SW 1271 (cell line): Measurements from ENCODE around the gene SELENOS.

Experiments used
- DNase-seq, 2 experiments: peaks; one replicate each; lab custom pipeline; 2025; lab: John Stamatoyannopoulos, UW

SELENOS gene, protein sequence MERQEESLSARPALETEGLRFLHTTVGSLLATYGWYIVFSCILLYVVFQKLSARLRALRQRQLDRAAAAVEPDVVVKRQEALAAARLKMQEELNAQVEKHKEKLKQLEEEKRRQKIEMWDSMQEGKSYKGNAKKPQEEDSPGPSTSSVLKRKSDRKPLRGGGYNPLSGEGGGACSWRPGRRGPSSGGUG

DNA sequence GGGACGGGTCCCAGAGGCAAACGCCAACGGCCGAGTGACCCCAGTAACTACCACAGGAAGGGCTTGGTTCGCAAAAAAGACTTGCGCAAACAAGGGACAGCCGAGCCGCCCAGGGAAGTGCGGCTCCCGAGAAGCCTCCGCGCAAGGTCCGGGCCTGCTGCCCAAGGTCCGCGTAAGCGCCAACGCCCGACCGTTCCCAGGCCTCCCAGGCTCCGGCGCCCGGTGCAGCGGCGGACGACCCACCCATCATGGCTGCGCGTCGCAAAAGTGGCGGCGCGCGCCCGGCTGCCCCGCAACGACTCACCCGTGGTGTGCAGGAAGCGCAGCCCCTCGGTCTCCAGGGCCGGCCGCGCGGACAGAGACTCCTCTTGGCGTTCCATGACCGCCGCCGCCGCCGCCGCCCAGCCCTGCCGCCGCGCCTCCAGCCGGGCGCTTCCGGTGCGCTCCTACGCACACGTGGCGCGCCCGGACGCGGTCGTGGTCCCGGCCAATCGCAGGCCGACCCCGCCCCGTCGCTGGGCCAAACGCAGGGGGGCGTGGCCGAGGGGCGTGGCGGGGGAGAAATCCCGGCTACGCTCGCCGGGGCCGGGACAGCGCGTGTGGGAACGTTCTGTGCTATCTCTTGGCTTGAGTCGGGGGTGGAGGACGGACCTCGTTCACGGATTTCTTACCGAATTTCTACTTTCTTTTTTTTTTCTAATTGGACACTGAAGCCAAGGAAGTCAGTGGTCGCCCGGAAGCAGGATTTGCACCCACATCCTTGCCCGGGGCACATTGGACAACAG is at the start of gene SELENOS:
Gene SELENOS, minus strand, starts transcription at position 448 of the 785 bp plus-strand sequence. Its CDS starts 68 bp downstream, at position 380.
- peak; percentile 55 to 87 for DNase-seq

DNA sequence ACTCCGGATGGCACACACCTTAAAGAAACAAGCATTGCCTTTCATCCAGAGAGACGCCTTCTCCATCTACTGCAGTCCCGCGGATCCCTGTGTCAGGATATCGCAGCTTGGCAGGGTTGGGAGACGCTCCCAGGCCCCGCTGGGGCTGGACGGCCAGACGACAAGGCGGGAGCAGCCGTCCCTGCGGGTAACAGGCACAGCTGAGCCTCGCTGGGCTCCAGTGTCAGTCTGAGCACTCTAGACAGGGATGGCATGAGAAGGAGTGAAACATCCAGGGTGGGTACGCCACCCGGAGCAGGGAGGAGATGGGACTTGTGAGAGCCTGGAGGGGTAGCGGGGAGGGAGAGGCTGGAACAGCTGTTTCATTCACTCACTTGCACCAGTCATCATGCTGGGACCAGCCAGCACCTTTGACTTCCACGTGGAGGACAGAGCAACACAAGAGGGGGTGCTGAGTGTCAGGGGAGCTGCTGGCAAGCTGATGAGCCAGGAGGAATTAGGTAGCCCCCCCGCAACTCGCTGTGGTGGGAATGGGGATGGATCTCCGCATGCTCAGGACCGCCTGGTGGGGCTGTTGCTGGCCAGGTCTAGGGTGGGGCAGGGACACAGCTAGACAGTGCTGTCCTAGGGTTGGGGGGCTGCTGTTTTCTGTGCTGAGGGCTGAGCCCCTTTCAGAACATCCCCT is 49.3 kb upstream of the SELENOS start:
- DNase-seq = no peak

DNA sequence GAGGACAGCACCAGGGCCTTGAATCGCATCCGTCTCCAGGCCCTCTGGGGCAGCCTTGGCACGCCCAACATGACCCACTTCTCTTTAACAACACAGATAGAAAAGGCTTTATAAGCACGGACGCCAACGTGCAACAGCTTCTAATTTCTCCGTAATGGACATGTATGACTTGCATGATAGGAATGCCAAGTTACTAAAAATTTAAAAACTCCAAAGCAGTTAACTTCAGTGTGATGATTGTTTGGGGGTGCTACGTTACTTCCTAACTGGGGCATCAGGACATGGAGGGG is 48.7 kb upstream of the SELENOS start:
- DNase-seq = no peak

DNA sequence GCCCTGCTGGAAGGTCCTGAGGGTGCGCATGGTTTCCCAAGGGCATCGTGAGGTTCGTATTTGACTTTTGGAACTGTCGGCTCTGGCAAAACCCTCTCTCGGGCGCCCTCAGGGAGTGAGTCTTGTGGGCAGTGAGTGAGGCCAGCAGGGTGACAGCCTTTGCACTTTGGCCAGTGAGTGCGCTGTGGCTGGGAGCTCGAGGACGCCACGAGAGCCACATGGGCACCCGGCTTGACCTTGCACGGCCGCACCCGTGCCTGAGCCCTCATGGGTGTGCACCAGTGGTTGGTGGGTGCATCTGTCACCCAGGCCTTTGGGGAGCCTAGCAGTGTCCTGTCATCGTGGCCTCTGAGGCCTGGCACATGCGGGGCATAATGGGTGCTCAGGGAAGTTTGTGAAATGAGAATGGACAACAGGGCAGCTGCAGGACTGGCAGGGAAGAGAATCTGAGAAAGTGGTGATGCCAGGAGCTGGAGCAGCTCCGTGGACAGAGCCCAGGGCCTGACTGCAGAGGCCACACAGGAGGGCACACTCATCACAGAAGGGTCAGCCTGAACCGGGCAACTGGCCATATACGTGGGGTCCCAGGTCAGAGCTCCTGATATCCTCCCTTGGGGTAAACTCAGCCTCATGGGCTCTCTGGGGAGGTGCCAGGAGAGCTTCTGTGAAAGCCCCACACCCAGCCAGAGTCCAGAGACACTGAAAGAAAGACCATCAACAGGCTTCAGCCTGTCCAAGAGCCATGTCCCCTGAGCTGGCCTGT is 48.2 kb upstream of the SELENOS start:
- no peak for DNase-seq

DNA sequence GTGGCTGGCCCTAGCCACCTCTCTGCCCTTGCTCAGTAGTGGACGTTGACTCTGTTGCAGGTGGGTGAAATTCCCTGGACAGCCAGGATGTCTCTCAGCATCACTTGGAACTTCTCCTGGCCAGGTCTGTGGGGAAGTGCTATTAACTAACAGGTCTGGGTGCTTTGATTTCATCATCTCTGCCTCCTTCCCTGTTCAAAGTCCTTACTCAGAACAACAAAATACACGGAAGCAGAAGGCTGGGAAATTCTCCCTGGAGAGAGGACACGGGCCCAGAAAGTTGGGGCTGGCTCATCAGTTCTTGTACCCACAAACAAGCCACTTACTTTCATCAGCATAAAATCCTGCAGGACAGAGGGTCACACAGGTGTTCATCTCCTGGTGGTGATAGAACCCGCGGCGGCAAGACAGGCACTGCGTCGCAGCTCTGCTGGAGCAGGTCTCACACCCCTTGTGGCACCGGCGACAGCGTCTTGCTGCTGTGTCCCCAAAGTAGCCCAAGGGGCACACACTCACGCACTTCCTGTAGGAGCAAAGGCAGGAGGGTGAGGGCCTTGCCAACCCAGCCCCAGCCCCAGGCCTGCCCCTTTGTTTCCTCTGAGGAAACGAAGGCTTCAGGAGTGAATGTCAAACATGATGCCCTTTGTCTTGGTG is 47.4 kb upstream of the SELENOS start:
- no peak for DNase-seq

DNA sequence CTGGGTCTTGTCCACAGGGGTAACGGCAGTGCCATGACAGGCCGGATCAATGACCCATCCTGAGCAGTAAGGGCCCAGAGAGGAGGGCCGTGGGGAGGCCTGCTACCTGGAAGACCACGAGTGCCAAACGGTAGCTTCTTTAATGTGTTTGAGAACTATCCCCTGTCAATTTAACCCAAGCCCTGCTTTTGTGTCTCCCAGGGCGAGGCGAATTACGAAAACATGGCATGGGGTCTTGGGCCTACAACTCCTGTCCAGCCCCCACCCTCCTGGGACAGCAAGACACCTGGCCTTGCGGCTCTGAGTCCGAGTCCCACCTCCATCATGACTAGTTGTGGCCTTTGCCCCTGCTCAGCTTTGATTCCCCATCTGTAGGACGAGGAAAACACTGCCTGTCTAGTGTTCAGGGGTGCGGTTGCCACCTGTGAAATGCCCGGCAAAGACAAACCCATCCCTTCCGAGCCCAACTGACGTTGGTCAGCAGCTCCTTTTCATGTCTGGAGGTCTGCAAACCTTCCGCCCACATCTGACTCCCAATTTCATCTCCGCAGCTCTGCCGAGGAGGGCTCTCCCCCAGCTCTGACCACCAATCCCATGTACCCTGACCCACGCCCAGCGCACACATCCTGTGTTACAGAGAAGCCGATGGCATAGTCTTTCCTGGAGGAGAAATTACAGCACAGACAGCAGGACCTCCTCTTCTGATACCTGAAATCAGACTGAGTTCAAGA is 46.7 kb upstream of the SELENOS start:
- no peak for DNase-seq

DNA sequence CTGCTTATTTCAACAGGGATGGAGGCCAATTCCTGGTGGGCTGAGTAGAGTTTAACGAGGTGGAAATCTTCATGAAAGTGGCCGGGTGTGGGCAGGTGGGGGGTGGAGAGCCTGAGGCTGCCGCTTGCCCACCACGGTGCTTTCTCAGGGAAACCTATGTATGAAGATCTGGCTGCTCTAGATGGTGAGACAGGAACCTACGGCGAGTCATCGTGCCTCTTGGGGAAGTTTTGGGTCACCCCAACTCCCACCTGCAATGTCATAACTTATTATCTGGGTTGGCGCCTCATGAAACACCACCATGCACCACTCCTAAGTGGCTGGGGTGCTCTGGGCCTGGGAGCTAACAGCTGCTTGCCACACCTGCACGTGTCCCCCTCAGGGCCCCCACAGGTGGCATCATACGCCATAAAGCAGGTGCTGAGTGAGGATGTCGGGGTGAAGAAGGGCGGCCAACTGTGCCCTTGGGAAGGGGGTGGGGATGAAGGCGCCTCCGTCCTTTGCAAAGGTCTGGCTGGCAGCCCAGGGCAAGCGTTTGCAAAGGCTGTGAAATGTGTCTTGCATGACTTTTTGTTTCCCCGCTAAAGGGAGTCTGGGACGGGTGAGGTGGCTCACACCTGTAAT is 45.7 kb upstream of the SELENOS start:
- DNase-seq = no peak

DNA sequence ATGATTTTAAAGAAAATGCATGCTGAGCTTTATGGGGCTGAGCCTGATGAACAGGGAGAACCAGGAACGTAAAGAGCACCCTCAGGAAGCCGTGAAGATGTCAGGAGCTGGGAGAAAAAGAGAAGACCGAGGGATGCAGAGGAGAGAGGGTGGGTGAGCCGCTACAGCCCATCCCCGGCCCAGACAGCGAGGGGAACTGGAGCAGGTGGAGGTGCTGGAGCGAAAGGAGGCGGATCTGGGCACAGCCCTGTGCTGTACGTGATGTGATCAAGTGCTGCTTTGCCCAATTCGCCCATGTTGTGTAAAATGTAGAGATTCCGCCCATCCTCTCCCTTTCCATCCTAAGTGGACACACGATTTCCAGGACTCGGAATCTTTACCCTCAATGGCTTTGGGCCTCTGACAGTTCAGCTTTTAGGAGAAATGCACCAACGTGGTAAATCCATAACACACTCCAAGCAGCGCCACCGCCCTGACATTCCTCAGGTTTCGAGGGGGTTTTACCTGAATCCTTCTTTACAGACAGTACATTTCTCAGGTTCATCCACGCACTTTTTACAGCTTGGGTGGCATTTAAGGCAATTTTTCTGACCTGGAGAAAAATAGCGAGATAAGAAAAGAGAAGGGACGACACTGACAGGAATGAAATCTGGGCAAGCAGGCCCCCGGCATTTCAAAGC is 44.9 kb upstream of the SELENOS start:
- no peak for DNase-seq

DNA sequence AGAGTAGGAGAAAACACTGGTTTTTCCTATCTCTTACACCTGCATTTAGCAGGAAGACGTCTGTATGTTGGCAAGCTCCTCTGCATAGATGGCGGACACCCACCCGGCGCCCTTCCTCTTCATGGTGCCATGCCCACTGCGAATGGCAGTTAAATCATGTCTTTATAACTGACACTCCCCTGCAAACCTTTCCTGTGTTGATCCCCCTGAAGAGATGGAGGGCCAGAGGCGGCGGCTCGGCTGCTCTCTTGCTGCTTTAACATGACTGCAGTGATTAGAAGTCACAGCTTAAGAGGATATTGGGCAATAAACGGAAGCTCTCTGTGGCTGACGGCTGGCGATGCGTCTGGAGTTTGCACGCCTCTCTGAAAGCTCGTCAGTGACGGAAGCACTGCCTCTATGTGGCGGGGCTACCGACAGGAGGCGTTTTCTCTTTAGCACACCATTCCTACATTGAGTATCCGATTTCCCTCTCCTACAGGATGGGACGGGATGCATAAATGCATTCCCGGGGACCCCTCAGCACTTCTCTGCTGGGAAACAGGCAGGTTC is 43.3 kb upstream of the SELENOS start:
- no peak for DNase-seq

DNA sequence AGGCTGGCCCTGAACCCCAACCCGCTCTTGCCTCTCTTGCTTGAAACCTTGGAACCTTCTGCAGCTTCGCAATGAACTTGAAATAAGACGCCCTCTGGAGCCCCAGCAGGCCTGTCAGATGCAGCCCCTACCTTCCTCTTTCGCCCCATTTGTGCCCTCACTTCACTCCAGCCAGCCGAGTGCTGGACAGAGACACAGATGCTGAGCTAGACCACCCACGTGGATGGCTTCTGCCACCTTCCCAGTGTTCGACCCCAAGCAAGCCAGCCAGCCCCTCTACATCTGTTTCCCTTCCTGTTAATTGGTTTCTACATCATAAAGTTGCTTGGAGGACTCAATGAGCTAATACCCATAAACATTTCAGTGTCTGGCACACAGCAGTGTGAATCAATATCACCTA is 41.6 kb upstream of the SELENOS start:
- DNase-seq = no peak

DNA sequence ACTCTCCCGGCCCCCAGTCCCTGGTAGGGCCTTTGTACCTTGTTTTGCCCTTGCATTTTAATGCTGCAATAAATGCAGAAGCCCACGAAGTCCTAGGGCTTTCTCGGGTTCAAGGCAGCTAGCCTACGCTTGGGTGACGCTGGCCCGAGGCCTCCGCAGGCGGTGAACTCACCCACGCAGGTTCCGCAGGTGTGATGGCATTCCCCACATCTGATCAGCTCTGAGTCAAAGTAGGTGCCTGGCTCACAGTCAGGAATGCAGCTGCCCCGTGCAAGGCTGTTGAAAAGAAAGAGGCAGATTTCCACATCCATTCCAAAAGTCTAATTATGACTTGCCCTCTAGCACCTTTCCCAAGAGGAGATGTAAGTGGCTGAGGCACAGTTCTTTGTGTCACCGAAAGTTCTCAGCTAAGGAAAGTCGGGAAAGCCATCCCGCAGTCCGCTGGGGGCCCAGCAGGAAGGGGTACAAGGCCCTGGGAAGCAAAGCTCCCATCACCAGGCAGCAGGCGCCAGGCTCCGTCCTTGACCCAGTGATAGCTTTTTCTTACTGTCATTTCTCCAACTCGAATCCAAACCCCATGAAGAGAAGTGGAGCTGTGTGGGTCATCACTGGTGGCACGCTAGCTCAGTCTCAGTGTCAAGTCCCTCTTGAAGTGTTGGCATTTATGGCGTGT is 41.0 kb upstream of the SELENOS start:
- no peak for DNase-seq

DNA sequence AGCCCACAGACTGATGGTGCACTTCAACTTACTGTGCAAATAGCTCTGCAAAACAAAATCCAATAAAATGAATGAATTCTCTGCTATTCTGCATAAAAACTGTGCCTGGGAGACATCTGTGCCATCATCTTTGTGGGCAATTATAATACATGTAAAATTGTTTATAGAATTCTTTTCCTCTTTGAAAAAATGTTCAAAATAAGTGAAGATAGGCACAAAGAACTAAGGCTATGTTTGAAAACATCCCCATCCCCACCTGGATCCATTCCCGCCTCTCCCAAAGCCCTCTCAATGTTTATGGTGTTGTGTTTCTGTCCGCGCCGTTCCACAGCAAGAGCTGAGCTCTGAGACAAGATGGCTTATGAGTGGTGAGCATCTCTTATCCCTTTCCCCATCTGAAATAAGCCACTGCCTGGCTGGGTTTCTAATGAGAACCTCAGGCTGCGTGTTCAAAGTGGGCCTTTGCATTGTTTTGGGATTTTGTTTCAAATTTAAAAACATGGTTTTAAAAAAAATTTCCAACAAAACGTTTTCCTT is 40.1 kb upstream of the SELENOS start:
- DNase-seq = no peak

DNA sequence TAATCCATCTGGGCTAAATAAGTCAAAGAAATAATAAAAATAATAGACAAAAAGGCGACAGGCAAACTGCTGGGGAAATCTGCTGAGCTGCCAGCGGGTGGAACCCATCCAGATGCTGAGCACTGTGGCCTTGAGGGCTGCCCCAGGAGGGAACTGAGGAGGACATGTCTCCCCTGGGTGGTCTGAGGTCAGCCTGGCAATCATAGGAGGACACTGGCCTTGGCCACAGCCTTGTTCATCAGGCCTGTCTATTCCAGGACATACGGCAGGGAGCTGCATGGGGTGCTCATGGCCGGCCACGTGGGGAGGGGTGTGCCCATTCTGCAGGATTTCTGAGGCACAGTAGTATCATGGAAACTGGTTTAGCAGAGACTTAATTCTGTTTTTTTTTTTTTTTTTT is 39.2 kb upstream of the SELENOS start:
- DNase-seq = no peak

DNA sequence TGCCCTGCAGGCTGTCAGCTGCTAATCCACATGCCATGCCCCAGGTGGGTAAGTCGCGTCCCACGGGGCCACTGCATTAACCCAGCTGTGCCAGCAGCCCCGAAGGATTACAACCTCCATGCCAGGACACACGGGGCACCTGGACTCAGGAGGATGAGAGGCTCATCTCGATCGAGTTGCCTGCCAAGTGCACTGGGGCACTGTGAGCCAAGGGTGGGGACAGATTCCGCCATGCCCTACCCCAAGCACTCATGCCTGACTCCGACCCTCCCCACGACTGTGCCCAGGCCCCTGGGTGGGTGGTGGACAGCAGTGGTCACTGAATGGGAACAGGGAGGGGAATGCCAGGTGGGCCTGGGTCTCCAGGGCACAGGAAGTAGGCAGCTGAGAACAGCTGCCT is 38.5 kb upstream of the SELENOS start:
- DNase-seq = no peak

DNA sequence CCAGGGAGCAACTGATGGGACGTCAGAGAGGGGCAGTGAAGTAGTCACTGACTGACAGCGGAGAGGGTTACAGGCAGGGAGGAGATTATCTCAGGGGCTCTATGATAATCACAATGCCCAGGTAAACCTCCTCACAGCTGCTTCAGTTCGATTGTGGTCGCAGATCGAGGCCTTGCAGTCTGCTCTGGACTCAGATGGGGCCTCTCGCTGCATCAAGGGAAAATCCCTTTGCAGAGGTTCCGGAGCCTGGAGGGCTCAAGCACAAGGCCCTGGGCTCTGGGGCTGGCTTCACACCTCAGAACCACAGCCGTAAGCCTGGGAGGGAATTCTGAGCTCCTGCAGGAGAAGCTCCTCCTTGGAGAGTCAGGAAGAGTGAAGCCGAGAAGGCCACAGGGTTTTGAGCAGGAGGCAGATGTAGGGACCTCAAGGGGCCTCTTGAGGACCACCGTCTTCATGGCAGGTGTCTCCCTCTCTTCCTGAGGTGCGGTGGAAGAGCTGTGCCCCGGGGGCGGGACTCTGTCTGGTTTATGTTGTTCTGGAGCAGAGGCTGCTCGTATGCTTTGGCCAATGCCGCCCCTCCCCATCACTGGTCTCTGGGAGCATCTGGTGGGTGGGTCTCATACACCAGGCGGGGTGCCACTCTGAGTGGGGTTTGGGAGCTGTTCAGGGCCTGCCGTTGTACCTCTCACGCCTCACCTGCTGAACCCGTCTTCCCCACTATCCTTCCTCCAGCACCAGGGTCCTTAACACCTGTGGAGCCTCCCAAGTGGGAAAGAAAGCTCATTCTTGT is 37.2 kb upstream of the SELENOS start:
- DNase-seq = no peak

DNA sequence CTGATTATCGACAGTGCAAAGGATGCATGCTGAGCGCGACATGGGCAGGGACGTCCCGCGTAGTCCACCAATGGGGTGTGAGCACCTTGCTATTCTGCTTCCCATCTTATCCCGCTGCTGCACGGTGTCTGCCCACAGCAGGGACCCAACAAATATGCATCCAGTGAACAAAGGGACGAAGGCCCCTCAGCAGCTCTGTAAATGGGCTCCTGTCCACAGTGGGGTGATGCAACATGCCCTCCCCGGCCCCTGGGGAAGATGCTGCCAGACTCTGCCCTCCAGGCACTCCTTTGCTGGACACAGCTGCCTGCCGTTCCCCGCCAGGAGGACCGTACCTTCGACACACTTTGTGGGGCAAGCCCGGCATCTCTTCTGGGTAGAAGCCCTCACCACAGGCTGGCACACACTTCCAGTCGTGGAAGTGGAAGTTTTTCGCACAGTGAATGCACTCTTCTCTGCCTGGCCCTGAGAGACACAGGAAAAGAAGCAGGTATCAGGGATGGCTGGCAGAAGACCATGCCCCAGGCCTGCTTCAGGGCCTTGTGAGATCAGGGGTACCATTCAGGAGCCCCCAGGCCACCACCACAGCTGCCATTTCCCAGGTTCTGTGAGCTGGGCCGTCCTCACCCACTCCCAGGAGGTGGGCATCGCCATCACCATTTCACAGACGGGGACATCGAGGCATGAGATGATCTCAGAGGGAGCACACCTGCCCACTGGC is 35.9 kb upstream of the SELENOS start:
- DNase-seq = no peak

DNA sequence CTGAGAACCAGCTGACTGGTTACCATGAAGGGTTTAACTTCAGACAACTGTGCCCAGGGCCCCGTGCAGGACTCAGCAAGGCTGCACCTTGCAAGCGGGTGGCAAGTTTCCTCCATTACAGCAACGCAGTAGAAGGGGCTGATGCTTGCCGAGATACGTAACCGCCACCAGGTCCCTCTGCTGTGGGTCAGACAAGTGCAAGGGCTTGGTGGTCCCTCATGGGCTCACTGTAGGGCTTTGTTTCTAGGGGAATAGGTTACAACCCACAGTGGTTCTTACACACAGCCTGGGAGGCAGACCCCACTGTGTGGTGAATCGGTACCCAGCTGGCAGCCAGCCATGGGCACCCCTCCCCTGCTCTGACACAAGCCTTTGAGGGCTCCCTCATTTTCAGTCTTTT is 33.2 kb upstream of the SELENOS start:
- no peak for DNase-seq

DNA sequence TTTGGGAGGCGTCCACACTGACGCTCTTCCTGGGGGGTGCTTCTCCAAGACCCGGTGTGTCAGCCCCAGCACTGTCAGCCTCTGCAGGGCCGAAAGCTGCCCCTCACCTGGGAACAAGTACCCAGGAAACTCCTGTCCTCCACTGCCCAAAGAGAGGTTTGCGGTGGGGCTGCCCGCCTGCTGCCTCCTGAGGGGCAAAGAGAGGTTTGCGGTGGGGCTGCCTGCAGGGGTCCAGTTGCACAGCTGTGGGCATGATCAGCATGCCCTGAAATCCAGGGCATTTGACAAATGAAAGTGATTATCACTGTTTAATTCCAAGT is 32.8 kb upstream of the SELENOS start:
- DNase-seq = no peak
